GM18517 (cell line): Measurements from ENCODE around the gene LASP1.
"Not testable (repeated sequence)": the region's sequence is repeated elsewhere in the genome, so short reads cannot be mapped to it uniquely, and the experiment has no call there.

ENCODE experiments used
- ATAC-seq: cut with Tn5 transposase; IDR thresholded peaks from one replicate; pipeline ENCODE4 v1.9.1; 2021; ENCODE audit warnings: mild to moderate bottlenecking, moderate library complexity; ENCODE audit not compliant: unreplicated experiment

LASP1 gene

DNA sequence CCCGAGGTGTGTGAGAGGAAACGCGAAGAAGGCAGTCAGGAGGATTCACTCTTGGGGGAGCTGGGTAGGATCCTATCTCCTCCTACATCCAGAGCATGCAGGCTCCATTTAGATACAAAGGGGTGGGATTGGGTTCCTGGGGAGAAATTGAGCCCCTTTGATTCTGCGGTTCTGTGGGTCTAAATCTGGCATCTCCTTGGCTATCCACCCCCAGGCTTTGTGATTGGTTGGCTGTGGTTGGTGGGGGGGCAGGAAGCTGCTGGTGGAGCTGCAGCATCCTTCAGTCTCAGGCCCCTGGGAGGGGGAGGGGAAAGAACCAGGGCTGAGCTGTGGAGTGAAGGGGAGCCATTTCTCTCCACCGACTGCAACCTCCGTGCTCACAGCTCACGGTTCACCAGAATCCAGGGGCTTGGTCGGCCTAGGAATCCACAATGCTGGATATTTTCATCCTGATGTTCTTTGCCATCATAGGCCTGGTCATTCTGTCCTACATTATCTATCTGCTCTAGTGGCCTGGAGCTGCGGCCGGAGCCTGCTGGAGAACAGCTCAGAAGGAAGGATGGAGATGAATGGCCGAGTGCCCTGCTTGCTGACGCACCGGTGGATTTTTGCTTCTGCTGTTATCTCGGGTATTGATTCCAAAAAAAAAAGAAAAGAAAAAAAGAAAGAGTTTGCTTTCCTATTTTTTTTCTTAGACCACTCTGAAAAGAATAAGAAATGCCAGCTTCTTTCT is 55.6 kb downstream of the LASP1 start, which contains the start of gene LASP1NB:
TSS of gene LASP1NB (plus strand) at position 352 of the 733 bp plus-strand sequence.
- no peak for ATAC-seq

GRCh38 chr17:38926293-38927070 is 56.6 kb downstream of the LASP1 start:
- ATAC-seq = no peak

- ATAC-seq = not testable (repeated sequence)
Measured at GRCh38 chr17:38930782-38931181, 60.9 kb downstream of the LASP1 start.

DNA sequence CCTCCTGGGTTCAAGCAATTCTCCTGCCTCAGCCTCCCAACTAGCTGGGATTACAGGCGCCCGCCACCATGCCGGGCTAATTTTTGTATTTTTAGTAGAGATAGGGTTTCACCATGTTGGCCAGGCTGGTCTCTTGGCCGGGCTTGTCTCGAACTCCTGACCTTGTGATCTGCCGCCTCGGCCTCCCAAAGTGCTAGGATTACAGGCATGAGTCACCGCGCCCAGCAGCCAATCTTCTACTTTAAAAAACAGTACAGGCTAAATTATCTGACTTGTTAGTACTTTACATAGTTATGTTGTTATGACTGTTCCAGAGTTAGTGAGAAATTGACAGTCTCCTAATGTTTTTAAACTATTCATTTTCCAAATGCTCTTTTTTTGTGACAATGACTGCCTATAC is 64.1 kb downstream of the LASP1 start:
- not testable (repeated sequence) for ATAC-seq

DNA sequence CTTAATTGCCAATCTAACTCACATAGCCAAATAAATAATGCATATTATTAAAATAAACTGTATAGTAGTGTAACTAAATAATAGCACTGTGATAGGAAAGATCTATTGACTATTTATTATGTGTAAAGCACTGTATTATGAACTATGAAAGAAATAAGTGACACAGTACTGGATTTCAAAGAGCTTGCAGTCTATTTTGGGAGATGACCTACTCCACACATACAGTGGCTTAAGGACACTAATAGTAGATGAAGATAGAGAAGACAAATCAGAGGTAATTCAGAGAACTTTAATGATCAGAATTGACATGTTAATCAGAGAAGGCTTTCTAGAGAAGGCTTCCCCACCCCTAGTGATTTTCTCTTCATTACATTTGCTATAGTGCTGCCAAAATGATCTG is 70.1 kb downstream of the LASP1 start:
- no peak for ATAC-seq

DNA sequence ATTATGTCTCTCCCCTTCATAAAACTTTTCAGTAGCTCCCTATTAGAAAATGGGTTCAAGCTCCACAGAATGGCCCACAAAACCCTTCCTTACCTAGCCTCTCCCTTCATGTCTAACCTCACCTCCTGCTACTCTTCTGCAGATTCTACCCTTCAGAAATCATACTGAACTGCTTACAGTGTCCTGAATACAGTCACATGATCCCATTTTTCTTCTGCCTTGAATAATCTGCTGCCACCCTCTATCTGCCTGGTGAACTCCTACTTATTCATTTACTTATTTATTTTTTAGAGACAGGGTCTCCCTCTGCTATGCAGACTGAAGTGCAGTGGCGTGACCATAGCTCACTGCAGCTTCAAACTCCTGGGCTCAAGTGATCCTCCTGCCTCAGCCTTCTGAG is 70.5 kb downstream of the LASP1 start:
- no peak for ATAC-seq

DNA sequence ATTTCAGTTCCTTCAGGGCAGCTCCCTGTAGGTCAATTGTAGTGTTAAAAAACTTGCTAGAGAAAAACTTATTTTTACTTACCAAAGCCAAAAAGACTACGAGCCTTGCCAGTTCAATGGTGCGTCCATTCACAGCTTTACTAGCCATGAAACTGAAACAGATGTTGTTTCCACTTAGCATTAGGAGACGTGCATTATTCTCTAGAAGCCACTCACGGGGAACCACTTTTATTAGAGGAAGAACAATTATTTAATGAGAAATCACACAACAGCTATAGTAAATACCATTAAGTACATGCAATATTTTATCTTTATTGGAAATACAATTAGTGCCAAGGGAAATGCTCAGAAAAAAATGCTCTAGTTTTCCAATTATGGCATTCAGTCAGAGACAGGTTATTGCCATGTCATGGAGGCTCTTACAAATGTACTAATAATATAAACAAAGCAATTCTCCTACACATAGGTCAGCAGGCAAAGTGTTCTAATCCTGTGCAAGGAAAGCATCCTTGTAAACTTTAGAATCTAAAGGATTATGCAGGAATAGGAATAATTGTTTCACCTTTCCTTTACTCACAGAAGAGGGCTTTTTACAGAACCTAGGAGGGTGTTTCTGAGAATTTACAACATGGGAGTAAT is 73.0 kb downstream of the LASP1 start:
- ATAC-seq = no peak

DNA sequence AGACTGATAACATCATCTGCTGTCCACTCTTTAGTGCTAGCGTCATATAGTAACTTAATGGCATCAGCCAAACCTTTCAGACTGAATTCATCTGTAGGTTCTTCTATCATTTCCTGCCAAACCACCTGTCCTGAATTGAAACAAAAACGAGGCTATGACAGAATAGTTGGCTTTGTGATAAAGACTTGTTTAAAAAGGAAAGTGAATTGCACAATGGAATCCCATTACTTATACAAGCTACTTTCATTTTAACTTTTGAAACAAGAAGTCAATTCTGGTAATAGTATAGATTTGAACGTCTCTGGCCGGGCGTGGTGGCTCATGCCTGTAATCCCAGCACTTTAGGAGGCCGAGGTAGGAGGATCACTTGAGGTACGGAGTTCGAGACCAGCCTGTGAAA is 73.7 kb downstream of the LASP1 start:
- ATAC-seq = no peak

GRCh38 chr17:38947189-38947588 is 77.3 kb downstream of the LASP1 start:
- ATAC-seq = no peak

GRCh38 chr17:38953800-38954199 is 83.9 kb downstream of the LASP1 start:
- not testable (repeated sequence) for ATAC-seq

DNA sequence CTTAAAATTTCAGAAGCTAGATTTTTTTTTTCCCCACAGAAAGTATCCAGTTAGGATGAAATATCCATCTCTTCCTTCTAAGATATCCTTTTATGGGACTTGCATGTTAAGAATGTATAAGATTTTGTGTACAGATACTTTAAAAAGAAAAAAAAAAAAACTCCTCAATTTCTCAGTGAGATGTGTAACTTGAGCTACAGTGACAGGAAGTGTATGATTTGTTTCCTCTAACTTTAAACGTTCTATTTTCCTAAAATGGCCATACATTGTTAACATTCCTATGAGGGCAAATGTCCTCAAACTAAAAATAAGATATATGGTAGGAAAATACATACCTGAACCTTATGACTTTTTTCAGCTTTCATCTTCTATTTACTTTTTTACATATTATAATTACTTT is 88.5 kb downstream of the LASP1 start:
- ATAC-seq = no peak

DNA sequence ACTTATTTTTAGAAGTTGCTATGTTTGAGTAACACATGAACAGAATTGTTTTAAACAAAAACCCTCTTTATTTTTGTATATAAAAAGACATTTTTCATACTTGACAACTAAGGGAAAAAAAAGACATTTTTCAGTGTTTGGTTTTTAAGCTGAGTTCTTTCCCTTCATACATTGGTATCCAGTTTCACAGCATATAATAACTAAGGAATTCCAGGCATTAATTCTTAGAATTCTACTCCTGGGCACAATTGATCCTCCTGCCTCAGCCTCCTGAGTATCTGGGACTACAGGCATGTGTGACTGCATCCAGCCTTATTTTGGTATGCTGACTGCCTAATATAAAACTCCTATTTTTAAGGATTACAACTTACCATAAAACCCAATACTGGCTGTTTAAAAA is 88.9 kb downstream of the LASP1 start:
- ATAC-seq = no peak

DNA sequence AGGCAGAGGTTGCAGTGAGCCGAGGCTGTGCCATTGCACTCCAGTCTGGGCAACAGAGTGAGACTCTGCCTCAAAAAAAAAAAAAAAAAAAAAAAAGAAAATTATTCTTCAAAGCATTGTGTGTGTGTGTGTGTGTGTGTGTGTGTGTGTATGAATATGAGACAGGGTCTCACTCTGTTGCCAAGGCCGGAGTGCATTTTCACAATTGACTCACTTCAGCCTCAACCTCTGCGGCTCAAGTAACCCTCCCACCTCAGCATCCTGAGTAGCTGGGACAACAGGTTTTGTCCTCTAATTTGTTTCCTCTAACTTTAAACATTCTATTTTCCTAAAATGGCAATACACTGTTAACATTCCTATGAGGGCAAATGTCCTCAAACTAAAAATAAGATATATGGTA is 89.7 kb downstream of the LASP1 start:
- no peak for ATAC-seq

- no peak for ATAC-seq
Measured at GRCh38 chr17:38960402-38960801, 90.5 kb downstream of the LASP1 start.

- ATAC-seq = no peak
Measured at GRCh38 chr17:38961413-38961812, 91.6 kb downstream of the LASP1 start.

DNA sequence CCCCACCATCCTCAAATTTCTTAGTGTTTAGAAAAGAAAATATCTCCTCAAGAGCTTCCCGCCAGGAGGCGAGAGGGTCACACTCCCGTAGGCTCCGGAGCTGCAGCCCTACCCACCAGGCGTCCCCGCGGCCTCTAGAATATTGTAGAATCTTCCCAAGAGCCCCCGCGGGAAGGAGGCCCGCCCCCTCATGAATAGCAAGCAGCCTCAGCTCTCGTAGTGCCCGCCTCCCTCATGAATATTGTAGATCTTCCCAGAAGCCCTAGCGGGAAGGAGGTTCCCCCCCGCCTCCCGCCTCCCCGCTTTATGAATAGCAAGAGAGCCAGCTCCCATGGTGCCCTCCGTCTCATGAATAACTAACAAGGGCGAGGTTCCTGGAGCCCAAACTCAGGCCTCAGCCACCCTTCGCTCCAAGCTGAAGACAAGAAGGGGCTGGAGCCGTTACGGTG is 97.5 kb downstream of the LASP1 start, which contains the start of gene FBXO47:
TSS of gene FBXO47 (minus strand) at position 114 of the 449 bp plus-strand sequence. CDS start 4,378 bp downstream, outside the sequence.
- no peak for ATAC-seq

DNA sequence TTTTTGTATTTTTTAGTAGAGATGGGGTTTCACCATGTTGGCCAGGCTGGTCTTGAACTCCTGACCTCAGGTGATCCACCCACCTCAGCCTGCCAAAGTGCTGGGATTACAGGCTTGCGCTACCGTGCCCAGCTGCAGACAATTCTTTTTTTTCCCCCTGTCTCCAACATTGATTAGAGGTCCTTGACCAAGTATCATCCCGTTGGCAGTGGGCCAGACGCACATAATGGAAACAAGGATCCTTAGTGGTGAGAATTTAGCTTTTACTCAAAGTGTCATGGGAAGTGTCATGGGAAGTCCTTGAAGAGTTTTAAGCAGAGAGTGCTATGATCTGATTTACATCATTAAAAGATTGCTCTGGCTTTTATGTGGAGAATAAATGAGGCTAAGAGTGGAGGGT is 99.4 kb downstream of the LASP1 start:
- no peak for ATAC-seq

DNA sequence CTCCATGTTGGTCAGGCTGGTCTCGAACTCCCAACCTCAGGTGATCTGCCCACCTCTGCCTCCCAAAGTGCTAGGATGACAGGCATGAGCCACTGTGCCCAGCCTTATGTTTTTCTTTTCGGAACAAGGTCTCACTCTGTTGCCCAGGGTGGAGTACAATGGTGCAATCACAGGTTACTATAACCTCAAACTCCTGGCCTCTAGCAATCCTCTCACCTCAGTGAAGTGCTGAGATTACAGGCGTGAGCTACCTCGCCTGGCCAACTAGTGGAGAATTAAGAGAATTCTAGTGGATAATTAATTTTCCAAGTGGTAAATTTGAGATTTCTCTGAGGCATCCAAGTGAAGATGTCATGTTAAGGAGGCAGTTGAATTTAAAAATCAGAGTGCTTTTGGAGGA is 100.3 kb downstream of the LASP1 start:
- ATAC-seq = no peak

GRCh38 chr17:38970804-38971203 is 100.9 kb downstream of the LASP1 start:
- no peak for ATAC-seq
